ENCODE measurements around the gene ELL. TPM values are rescaled to one million over a fixed set of nuclear protein-coding genes. Genes with fewer than 3 reads are reported as not detected.

ELL gene
- total RNA-seq, 1 experiment from 2014 or later, result 17.0 TPM

- Histone ChIP-seq H3K23me2 (ENCODE audit: insufficient read length, low read depth, low read length, poor library complexity, severe bottlenecking) (no peaks in the 10 kb centered on the region), H3K4ac (ENCODE audit: low read depth, low read length) (no peak overlapping the region), H3K27ac (ENCODE audit: insufficient read length, low read depth, low read length) (no peak overlapping the region), H3K18ac (ENCODE audit: insufficient read length, low read depth, low read length) (no peak overlapping the region), H3T11ph (ENCODE audit: low read length) (no peak overlapping the region), H2AFZ (ENCODE audit: low read length) (no peak overlapping the region), H3K14ac (ENCODE audit: insufficient read depth, low read length) (peak overlapping the region; percentile 48; the same call in 1 of the 2 replicates), H4K20me1 (ENCODE audit: control insufficient read depth, insufficient read depth, insufficient read length) (peaks cover 2% of the 10 kb centered on the region), H4K91ac (ENCODE audit: insufficient read length, low read depth, low read length) (no peak overlapping the region), H3K79me2 (ENCODE audit: insufficient read depth, low read length) (peaks cover 2% of the 10 kb centered on the region; the same call in 1 of the 2 replicates), H3K4me2 (ENCODE audit: insufficient read depth, insufficient read length, low read length) (no peak overlapping the region), H3K79me1 (ENCODE audit: insufficient read depth, low read depth, low read length, poor library complexity, severe bottlenecking) (peaks cover 3% of the 10 kb centered on the region), H2BK20ac (ENCODE audit: low read depth, low read length, poor library complexity, severe bottlenecking) (no peak overlapping the region), H3K27me3 (ENCODE audit: insufficient read depth, low read length) (no peaks in the 10 kb centered on the region), H2BK120ac (ENCODE audit: low read depth, low read length, poor library complexity, severe bottlenecking) (no peak overlapping the region), H2BK15ac (ENCODE audit: low read depth, low read length) (no peak overlapping the region), H4K5ac (ENCODE audit: insufficient read length, low read depth, low read length) (no peak overlapping the region), H3K23ac (ENCODE audit: insufficient read length, low read depth, low read length) (no peak overlapping the region), H3K56ac (ENCODE audit: insufficient read length, low read depth, low read length) (no peak overlapping the region), H3K4me1 (ENCODE audit: insufficient read depth, low read length) (peaks cover 2% of the 10 kb centered on the region; the same call in 1 of the 2 replicates), H2BK5ac (ENCODE audit: insufficient read length, low read length) (no peak overlapping the region), H3K9ac (ENCODE audit: extremely low read depth, insufficient read length, low read length) (no peak overlapping the region), H2AK5ac (ENCODE audit: insufficient read length, low read length) (no peak overlapping the region), H2BK12ac (ENCODE audit: insufficient read length, low read depth, low read length) (no peak overlapping the region), H4K8ac (replicated peaks; ENCODE audit: insufficient read length, low read depth, low read length) (no peak overlapping the region), H3K9me3 (ENCODE audit: control insufficient read depth, low read depth, low read length) (no peaks in the 10 kb centered on the region)
- WGBS (ENCODE audit: extremely low coverage, insufficient read length, low lambda C conversion rate), result no CpG with 5 or more reads among the region's 14 CpGs
- H3K27ac Mint-ChIP-seq, result peak overlapping the region; percentile 51 to 87 (median 75); a peak in 3 of 7 replicates
- DNase-seq, result peak; percentile 43
- no peaks in the 10 kb centered on the region for H3K9me3 Mint-ChIP-seq
- TF ChIP-seq CTCF (conservative IDR thresholded peaks at IDR 0.05), result no peak
- peaks cover 22 to 27% of the 10 kb centered on the region in 2 experiments for H3K4me1 Mint-ChIP-seq
- no peaks in the 10 kb centered on the region for H3K27me3 Mint-ChIP-seq (ENCODE audit: low read depth)
- H3K4me3 Mint-ChIP-seq, result no peak overlapping the region
- no peaks in the 10 kb centered on the region; a peak in 1 of 7 replicates for H3K36me3 Mint-ChIP-seq (ENCODE audit: insufficient read depth in 1 of 3, low read depth in 3 of 3)
These were observed 26.5 kb downstream of the ELL start for GRCh38 chr19:18495204-18495911.
